ENCODE data around the gene DHRS3. TPM values are rescaled to one million over a fixed set of nuclear protein-coding genes. Genes with fewer than 3 reads are reported as not detected.

The DHRS3 gene
- total RNA-seq, 1 experiment from 2014 or later, result 37.7 TPM

DNA sequence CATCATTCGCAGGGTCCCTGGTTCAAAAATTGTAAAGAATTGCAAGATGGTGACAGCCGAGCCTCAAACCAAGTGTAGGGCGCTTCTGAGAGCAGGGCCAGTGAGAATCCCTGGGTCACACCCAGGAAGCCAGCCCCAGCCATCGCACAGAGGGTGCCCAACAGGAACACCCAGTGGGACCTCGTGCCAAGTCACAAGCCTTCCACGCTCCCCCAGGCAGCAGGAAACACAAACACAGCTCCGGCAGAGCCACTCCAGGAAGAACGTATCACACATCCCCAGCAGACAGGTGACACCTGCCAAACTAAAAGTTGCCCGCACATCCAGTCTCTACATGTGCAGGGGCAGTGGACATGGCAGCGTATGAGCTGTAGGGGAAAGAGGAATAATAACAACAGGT lies 20.2 kb downstream of the DHRS3 start:
- DNase-seq (ENCODE audit: low spot score) (no peak), ATAC-seq (no peak)
- ChIA-PET POLR2A (interaction anchor here (0.9 kb wide), 1 partner anchor 18 kb away, joined by 3 read pairs; no protein-coding TSS in a partner anchor), CTCF (interaction anchor here (8.2 kb wide), 1 partner anchor 22 kb away, joined by 67 read pairs; the partner anchor contains the start of gene DHRS3)
- H3K27me3 Mint-ChIP-seq (ENCODE audit: low read depth), result peaks cover 5% of the 10 kb centered on the region; the same call in 1 of the 2 replicates
- no peak overlapping the region for H3K27ac Mint-ChIP-seq
- H3K9me3 Mint-ChIP-seq, result no peaks in the 10 kb centered on the region
- H3K4me1 Mint-ChIP-seq, result peaks cover 69% of the 10 kb centered on the region
- TF ChIP-seq ESRRA (CRISPR knock-in tag; IDR thresholded peaks at IDR 0.05; ENCODE audit: borderline replicate concordance) (no peak), SOX15 (CRISPR knock-in tag; IDR thresholded peaks at IDR 0.05) (no peak), NR3C1 (CRISPR knock-in tag; conservative IDR thresholded peaks at IDR 0.05; ENCODE audit: low read depth) (no peak), ZNF219 (CRISPR knock-in tag; IDR thresholded peaks at IDR 0.05; ENCODE audit: borderline replicate concordance) (no peak), GABPB1 (CRISPR knock-in tag; IDR thresholded peaks at IDR 0.05) (no peak), ZNF396 (CRISPR knock-in tag; IDR thresholded peaks at IDR 0.05; ENCODE audit: borderline replicate concordance) (no peak)
- TF ChIP-seq, protein P1, sequence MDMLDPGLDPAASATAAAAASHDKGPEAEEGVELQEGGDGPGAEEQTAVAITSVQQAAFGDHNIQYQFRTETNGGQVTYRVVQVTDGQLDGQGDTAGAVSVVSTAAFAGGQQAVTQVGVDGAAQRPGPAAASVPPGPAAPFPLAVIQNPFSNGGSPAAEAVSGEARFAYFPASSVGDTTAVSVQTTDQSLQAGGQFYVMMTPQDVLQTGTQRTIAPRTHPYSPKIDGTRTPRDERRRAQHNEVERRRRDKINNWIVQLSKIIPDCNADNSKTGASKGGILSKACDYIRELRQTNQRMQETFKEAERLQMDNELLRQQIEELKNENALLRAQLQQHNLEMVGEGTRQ (CRISPR knock-in tag; IDR thresholded peaks at IDR 0.05), result no peak
- TF ChIP-seq, protein P2, sequence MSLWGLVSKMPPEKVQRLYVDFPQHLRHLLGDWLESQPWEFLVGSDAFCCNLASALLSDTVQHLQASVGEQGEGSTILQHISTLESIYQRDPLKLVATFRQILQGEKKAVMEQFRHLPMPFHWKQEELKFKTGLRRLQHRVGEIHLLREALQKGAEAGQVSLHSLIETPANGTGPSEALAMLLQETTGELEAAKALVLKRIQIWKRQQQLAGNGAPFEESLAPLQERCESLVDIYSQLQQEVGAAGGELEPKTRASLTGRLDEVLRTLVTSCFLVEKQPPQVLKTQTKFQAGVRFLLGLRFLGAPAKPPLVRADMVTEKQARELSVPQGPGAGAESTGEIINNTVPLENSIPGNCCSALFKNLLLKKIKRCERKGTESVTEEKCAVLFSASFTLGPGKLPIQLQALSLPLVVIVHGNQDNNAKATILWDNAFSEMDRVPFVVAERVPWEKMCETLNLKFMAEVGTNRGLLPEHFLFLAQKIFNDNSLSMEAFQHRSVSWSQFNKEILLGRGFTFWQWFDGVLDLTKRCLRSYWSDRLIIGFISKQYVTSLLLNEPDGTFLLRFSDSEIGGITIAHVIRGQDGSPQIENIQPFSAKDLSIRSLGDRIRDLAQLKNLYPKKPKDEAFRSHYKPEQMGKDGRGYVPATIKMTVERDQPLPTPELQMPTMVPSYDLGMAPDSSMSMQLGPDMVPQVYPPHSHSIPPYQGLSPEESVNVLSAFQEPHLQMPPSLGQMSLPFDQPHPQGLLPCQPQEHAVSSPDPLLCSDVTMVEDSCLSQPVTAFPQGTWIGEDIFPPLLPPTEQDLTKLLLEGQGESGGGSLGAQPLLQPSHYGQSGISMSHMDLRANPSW (CRISPR knock-in tag; conservative IDR thresholded peaks at IDR 0.05; ENCODE audit: low read depth), result no peak
- H3K4me3 Mint-ChIP-seq, result no peak overlapping the region
- no peaks in the 10 kb centered on the region for H3K36me3 Mint-ChIP-seq

DNA sequence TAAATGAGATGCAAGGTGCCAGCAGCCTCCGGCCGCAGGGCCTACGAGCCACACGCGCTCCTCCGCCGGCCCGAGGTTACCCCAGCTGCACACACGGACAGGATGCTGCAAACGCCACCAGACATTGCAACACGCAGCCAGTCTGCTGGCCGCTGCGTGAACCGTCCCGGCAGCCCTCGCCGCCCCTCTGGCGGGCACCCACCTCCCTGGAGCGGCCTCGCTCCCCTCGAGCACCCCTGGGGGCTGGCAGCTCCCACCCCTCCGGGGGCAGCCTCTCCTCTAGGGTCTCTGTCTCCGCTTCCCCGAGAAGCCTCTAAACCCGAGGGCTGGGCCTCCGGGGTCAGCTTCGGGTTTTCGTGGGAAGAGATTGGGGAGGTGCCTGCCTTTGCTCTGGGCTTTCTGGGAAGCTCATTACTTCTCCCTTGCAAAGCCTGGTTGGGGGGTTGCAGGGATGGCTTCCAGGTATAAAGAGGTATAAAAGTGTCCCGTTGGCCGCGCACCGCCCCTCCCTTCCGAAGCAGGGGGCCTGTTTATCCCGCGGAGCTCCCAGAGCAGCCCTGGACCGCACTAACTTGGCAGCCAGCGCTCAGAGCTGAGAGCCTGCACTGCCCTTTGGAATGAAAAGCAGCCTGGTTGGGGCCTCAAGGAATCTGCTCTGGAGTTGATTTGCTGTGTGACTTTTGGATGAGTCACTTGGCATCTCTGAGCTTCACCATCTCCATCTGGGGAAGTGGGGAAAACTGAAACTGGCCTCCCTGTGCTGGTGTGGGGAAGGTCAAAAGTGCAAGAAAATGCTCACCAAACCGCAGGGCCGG lies 21.8 kb downstream of the DHRS3 start:
- Mint-ChIP-seq H3K4me3 (peak overlapping the region; percentile 61), H3K27me3 (ENCODE audit: low read depth) (peaks cover 5% of the 10 kb centered on the region; the same call in 1 of the 2 replicates), H3K4me1 (peaks cover 62% of the 10 kb centered on the region), H3K27ac (no peak overlapping the region), H3K9me3 (no peaks in the 10 kb centered on the region), H3K36me3 (no peaks in the 10 kb centered on the region)
- TF ChIP-seq ZNF416 (CRISPR knock-in tag; IDR thresholded peaks at IDR 0.05) (no peak), NFE2L1 (CRISPR knock-in tag; IDR thresholded peaks at IDR 0.05) (no peak), MYBL2 (CRISPR knock-in tag; IDR thresholded peaks at IDR 0.05) (0 out of 2 replicates have a peak, but pooled peaks have one; percentile 18), ZNF396 (CRISPR knock-in tag; IDR thresholded peaks at IDR 0.05; ENCODE audit: borderline replicate concordance) (no peak), CBFB (CRISPR knock-in tag; IDR thresholded peaks at IDR 0.05; ENCODE audit: low read depth) (no peak), FOXP1 (CRISPR knock-in tag; IDR thresholded peaks at IDR 0.05; ENCODE audit: borderline replicate concordance) (peak; percentile 55; the same call in 1 of the 2 replicates), ZNF423 (CRISPR knock-in tag; IDR thresholded peaks at IDR 0.05) (0 out of 2 replicates have a peak, but pooled peaks have one; percentile 41), FOXK1 (CRISPR knock-in tag; IDR thresholded peaks at IDR 0.05) (peak; percentile 84), ZNF232 (CRISPR knock-in tag; IDR thresholded peaks at IDR 0.05) (0 out of 2 replicates have a peak, but pooled peaks have one; percentile 32)
- TF ChIP-seq, protein P3, sequence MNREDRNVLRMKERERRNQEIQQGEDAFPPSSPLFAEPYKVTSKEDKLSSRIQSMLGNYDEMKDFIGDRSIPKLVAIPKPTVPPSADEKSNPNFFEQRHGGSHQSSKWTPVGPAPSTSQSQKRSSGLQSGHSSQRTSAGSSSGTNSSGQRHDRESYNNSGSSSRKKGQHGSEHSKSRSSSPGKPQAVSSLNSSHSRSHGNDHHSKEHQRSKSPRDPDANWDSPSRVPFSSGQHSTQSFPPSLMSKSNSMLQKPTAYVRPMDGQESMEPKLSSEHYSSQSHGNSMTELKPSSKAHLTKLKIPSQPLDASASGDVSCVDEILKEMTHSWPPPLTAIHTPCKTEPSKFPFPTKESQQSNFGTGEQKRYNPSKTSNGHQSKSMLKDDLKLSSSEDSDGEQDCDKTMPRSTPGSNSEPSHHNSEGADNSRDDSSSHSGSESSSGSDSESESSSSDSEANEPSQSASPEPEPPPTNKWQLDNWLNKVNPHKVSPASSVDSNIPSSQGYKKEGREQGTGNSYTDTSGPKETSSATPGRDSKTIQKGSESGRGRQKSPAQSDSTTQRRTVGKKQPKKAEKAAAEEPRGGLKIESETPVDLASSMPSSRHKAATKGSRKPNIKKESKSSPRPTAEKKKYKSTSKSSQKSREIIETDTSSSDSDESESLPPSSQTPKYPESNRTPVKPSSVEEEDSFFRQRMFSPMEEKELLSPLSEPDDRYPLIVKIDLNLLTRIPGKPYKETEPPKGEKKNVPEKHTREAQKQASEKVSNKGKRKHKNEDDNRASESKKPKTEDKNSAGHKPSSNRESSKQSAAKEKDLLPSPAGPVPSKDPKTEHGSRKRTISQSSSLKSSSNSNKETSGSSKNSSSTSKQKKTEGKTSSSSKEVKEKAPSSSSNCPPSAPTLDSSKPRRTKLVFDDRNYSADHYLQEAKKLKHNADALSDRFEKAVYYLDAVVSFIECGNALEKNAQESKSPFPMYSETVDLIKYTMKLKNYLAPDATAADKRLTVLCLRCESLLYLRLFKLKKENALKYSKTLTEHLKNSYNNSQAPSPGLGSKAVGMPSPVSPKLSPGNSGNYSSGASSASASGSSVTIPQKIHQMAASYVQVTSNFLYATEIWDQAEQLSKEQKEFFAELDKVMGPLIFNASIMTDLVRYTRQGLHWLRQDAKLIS (CRISPR knock-in tag; IDR thresholded peaks at IDR 0.05; ENCODE audit: borderline replicate concordance), result no peak
- TF ChIP-seq, protein P4, sequence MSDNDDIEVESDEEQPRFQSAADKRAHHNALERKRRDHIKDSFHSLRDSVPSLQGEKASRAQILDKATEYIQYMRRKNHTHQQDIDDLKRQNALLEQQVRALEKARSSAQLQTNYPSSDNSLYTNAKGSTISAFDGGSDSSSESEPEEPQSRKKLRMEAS (CRISPR knock-in tag; IDR thresholded peaks at IDR 0.05), result peak; percentile 94
- TF ChIP-seq, protein P5, sequence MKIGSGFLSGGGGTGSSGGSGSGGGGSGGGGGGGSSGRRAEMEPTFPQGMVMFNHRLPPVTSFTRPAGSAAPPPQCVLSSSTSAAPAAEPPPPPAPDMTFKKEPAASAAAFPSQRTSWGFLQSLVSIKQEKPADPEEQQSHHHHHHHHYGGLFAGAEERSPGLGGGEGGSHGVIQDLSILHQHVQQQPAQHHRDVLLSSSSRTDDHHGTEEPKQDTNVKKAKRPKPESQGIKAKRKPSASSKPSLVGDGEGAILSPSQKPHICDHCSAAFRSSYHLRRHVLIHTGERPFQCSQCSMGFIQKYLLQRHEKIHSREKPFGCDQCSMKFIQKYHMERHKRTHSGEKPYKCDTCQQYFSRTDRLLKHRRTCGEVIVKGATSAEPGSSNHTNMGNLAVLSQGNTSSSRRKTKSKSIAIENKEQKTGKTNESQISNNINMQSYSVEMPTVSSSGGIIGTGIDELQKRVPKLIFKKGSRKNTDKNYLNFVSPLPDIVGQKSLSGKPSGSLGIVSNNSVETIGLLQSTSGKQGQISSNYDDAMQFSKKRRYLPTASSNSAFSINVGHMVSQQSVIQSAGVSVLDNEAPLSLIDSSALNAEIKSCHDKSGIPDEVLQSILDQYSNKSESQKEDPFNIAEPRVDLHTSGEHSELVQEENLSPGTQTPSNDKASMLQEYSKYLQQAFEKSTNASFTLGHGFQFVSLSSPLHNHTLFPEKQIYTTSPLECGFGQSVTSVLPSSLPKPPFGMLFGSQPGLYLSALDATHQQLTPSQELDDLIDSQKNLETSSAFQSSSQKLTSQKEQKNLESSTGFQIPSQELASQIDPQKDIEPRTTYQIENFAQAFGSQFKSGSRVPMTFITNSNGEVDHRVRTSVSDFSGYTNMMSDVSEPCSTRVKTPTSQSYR (CRISPR knock-in tag; IDR thresholded peaks at IDR 0.05), result 0 out of 2 replicates have a peak, but pooled peaks have one; percentile 38
- TF ChIP-seq, protein P6, sequence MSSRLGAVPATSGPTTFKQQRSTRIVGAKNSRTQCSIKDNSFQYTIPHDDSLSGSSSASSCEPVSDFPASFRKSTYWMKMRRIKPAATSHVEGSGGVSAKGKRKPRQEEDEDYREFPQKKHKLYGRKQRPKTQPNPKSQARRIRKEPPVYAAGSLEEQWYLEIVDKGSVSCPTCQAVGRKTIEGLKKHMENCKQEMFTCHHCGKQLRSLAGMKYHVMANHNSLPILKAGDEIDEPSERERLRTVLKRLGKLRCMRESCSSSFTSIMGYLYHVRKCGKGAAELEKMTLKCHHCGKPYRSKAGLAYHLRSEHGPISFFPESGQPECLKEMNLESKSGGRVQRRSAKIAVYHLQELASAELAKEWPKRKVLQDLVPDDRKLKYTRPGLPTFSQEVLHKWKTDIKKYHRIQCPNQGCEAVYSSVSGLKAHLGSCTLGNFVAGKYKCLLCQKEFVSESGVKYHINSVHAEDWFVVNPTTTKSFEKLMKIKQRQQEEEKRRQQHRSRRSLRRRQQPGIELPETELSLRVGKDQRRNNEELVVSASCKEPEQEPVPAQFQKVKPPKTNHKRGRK (CRISPR knock-in tag; IDR thresholded peaks at IDR 0.05; ENCODE audit: borderline replicate concordance), result no peak
- DNase-seq (ENCODE audit: low spot score) (peak; percentile 40), ATAC-seq (peak; percentile 64)
- POLR2A ChIA-PET, result interaction anchor here (0.5 to 2.8 kb wide), 5 partner anchors 21 to 569 kb away, joined by 3 to 60 read pairs (median 5); partner anchors contain the start of gene DHRS3
- CTCF ChIA-PET, result interaction anchor here (1.1 to 8.2 kb wide), 9 partner anchors 20 to 321 kb away, joined by 3 to 67 read pairs (median 4); partner anchors contain the start of gene DHRS3

All from WTC11 (cell line).